Gastrocnemius medialis (tissue), 4 donors: ENCODE results near the gene CPZ. TPM values are rescaled to one million over a fixed set of nuclear protein-coding genes. Genes with fewer than 3 reads are reported as not detected.

Source experiments
- ATAC-seq, 2 donors: fragments of 150-250 bp; one replicate each; pipeline ENCODE4 v1.9.1; 2016
- DNase-seq, 2 donors: peaks; one replicate each; pipeline ENCODE4 v3.0.0-alpha.2; 2019
- H3K27ac ChIP-seq, 4 donors: fragments of 200-600 bp; sonication (generic); 1 replicate in 1 of 4; 2 replicates in 3 of 4; pipeline ENCODE4 v1.5.1; 2016 to 2018; ENCODE audit warnings: mild to moderate bottlenecking in 2 of 4, moderate library complexity in 1 of 4
- H3K27me3 ChIP-seq, 3 donors: fragments of 200-600 bp; sonication (generic) in 2 of 3; 1 replicate in 1 of 3; 2 replicates in 2 of 3; pipeline versions ENCODE4 v1.5.1 to v1.6.0; 2016 to 2019; ENCODE audit warnings: mild to moderate bottlenecking in 1 of 3, moderate library complexity in 1 of 3
- H3K36me3 ChIP-seq, 2 donors: fragments of 200-600 bp; sonication (generic) in 1 of 2; one replicate each; pipeline ENCODE4 v1.5.1; 2017 to 2018
- H3K4me1 ChIP-seq, 2 donors: fragments of 200-600 bp; sonication (generic) in 1 of 2; one replicate each; pipeline ENCODE4 v1.5.1; 2016 to 2017; ENCODE audit warnings: mild to moderate bottlenecking in 2 of 2
- H3K4me3 ChIP-seq, 4 donors: fragments of 200-600 bp; sonication (generic) in 3 of 4; 1 replicate in 1 of 4; 2 replicates in 3 of 4; pipeline ENCODE4 v1.5.1; 2016 to 2019; ENCODE audit warnings: mild to moderate bottlenecking in 2 of 4
- H3K9me3 ChIP-seq, 3 donors: fragments of 200-600 bp; sonication (generic) in 2 of 3; 1 replicate in 1 of 3; 2 replicates in 2 of 3; pipeline ENCODE4 v1.5.1; 2016 to 2019
- POLR2A ChIP-seq, 2 donors: fragments of 450-650 bp; IDR thresholded peaks; one replicate each; pipeline ENCODE4 v1.6.1; 2017; ENCODE audit warnings: antibody characterized with exemption in 2 of 2, mild to moderate bottlenecking in 2 of 2, moderate library complexity in 2 of 2
- in situ Hi-C, 4 donors: fragments of 200-750 bp; cut with MboI; loops; one replicate each; pipeline versions ENCODE4 v1.15.0 to v1.8.0; 2017; ENCODE audit warnings: low sequenced_read_pairs in 4 of 4
- intact Hi-C: fragments of 100-400 bp; cut with DNase I; formaldehyde crosslinking; loops from one replicate; pipeline ENCODE4 v1.15.1; 2023; ENCODE audit warnings: low total_unique reads
- total RNA-seq, 4 donors: library from RNA; depleted of rRNA; stranded (reverse); fragments of >200 nt; gene quantifications; one replicate each; pipeline versions ENCODE4 v1.1.0 to v1.2.3, GENCODE V29; 2016
- TF ChIP-seq, protein P1 (sequence below), 5 experiments: fragments of 450-650 bp in 3 of 5; fragments of 200-600 bp in 2 of 5; sonication (generic) in 2 of 5; IDR thresholded peaks in 4 of 5; conservative IDR thresholded peaks in 1 of 5; 1 replicate in 4 of 5; 2 replicates in 1 of 5; pipeline ENCODE4 v1.5.1; 2016 to 2019; ENCODE audit warnings: antibody characterized with exemption in 5 of 5, mild to moderate bottlenecking in 3 of 5, moderate library complexity in 3 of 5

The CPZ gene
- total RNA-seq, 4 donors from 2014 or later = not detected

DNA sequence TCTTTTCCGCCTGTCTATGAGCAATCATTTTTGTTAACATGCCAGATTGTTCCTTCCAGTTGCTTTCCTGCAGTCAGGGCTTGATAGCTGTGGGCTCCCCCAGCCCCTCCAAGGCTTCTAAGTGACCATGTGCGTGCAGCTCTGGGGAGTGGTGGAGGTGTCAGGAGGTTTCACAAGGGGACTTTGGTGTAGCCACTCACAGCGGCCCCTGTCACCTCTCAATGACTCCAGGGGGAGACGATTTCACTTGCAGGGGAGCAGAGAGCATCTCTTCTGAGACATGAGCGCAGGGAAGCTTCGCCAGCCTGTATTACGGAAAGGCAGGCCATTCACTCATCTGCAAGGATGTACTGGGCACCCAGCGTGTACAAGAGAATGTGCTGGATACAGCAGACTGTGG is 15.5 kb upstream of the CPZ start:
- no peak for TF ChIP-seq POLR2A (IDR thresholded peaks at IDR 0.05)
- TF ChIP-seq, protein P1, sequence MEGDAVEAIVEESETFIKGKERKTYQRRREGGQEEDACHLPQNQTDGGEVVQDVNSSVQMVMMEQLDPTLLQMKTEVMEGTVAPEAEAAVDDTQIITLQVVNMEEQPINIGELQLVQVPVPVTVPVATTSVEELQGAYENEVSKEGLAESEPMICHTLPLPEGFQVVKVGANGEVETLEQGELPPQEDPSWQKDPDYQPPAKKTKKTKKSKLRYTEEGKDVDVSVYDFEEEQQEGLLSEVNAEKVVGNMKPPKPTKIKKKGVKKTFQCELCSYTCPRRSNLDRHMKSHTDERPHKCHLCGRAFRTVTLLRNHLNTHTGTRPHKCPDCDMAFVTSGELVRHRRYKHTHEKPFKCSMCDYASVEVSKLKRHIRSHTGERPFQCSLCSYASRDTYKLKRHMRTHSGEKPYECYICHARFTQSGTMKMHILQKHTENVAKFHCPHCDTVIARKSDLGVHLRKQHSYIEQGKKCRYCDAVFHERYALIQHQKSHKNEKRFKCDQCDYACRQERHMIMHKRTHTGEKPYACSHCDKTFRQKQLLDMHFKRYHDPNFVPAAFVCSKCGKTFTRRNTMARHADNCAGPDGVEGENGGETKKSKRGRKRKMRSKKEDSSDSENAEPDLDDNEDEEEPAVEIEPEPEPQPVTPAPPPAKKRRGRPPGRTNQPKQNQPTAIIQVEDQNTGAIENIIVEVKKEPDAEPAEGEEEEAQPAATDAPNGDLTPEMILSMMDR (IDR thresholded peaks at IDR 0.05 in 4 of 5, conservative IDR thresholded peaks at IDR 0.05 in 1 of 5) = no peak
- in situ Hi-C loops = no loop called here
- Histone ChIP-seq H3K9me3 (no peaks in the 10 kb centered on the region), H3K4me3 (no peak overlapping the region), H3K36me3 (no peaks in the 10 kb centered on the region), H3K4me1 (no peaks in the 10 kb centered on the region), H3K27ac (no peak overlapping the region), H3K27me3 (peaks cover 10 to 29% (median 24%) of the 10 kb centered on the region in 3 donors)
- ATAC-seq (no peak), DNase-seq (no peak)
- intact Hi-C loops = no loop called here

DNA sequence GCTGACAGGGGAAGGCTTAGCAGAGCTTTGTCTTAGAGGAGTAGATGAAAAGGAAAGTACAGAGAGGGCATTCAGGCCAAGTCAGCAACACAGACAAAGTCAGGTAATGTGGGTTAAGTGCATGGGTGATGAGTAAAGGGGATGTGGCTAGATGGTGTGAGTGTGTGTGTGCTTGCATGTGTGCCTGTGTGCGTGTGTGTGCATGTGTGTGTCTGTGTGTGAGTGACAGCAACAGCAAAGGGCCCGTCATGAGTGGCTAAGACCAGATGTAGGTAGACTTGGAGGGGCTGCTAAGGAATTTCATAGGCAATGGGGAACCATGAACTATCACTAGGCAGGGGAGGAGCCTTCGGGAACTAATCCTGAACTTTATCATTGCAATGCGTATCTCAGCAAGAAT is 14.6 kb upstream of the CPZ start:
- no peaks in the 10 kb centered on the region for H3K4me1 ChIP-seq
- peaks cover 18 to 35% (median 29%) of the 10 kb centered on the region in 3 donors for H3K27me3 ChIP-seq
- DNase-seq = no peak
- no peak overlapping the region for H3K27ac ChIP-seq
- H3K4me3 ChIP-seq = no peak overlapping the region
- TF ChIP-seq, protein P1 (IDR thresholded peaks at IDR 0.05 in 4 of 5, conservative IDR thresholded peaks at IDR 0.05 in 1 of 5) = no peak
- no peak for TF ChIP-seq POLR2A (IDR thresholded peaks at IDR 0.05)
- ATAC-seq = no peak
- in situ Hi-C loops = no loop called here
- H3K36me3 ChIP-seq = no peaks in the 10 kb centered on the region
- intact Hi-C loops = no loop called here
- H3K9me3 ChIP-seq = no peaks in the 10 kb centered on the region

- ATAC-seq (no peak), DNase-seq (no peak)
- Histone ChIP-seq H3K27me3 (peaks cover 20 to 35% (median 29%) of the 10 kb centered on the region in 3 donors), H3K9me3 (no peaks in the 10 kb centered on the region), H3K36me3 (no peaks in the 10 kb centered on the region), H3K4me1 (no peaks in the 10 kb centered on the region), H3K4me3 (no peak overlapping the region), H3K27ac (no peak overlapping the region)
- in situ Hi-C loops (no loop called here), intact Hi-C loops (no loop called here)
- no peak for TF ChIP-seq POLR2A (IDR thresholded peaks at IDR 0.05)
- TF ChIP-seq, protein P1 (IDR thresholded peaks at IDR 0.05 in 4 of 5, conservative IDR thresholded peaks at IDR 0.05 in 1 of 5) = no peak
Measured at GRCh38 chr4:8578717-8579116, 13.8 kb upstream of the CPZ start.

GRCh38 chr4:8579526-8580320 is 12.8 kb upstream of the CPZ start:
- Histone ChIP-seq H3K36me3 (no peaks in the 10 kb centered on the region), H3K27ac (no peak overlapping the region), H3K9me3 (no peaks in the 10 kb centered on the region), H3K4me3 (no peak overlapping the region), H3K4me1 (no peaks in the 10 kb centered on the region), H3K27me3 (peaks cover 20 to 35% (median 32%) of the 10 kb centered on the region in 3 donors)
- intact Hi-C loops (no loop called here), in situ Hi-C loops (no loop called here)
- ATAC-seq (no peak), DNase-seq (no peak)
- TF ChIP-seq POLR2A (IDR thresholded peaks at IDR 0.05) = no peak
- TF ChIP-seq, protein P1 (IDR thresholded peaks at IDR 0.05 in 4 of 5, conservative IDR thresholded peaks at IDR 0.05 in 1 of 5) = no peak
